Left colon (tissue), 2 donors: ENCODE measurements around the gene EPHA7. TPM values are rescaled to one million over a fixed set of nuclear protein-coding genes. Genes with fewer than 3 reads are reported as not detected.

Experiments
- ATAC-seq: fragments of 200-7000 bp; cut with Tn5 transposase; one replicate; pipeline ENCODE4 v1.9.1; 2020; ENCODE audit warnings: mild to moderate bottlenecking, moderate library complexity
- DNase-seq, 2 donors: peaks; one replicate each; pipeline ENCODE4 v3.0.0-alpha.2; 2020
- intact Hi-C, 2 donors: fragments of 100-400 bp; cut with DNase I in 1 of 2; cut with micrococcal nuclease in 1 of 2; formaldehyde crosslinking; loops; one replicate each; pipeline versions ENCODE4 v1.11.2 to v1.14.0; 2022; cut with DNase I, micrococcal nuclease
- total RNA-seq, 2 donors: library from RNA; stranded (reverse); fragmentation: NEBNext Ultra II Directional; extraction: Animal tissue kit (Norgen Biotek cat#: 25700); gene quantifications; one replicate each; pipeline ENCODE4 v1.2.1, GENCODE V29; 2021
- donor health status: DM: no; HTN: no; CAD: no.
- donor health status: DM: yes; HTN: yes; CAD: no.

The EPHA7 gene
- total RNA-seq, 2 donors from 2014 or later: 0.34 to 10.8 TPM

- intact Hi-C loops: no loop called here
- DNase-seq (no peak), ATAC-seq (no peak)
These were observed 77.3 kb downstream of the EPHA7 start for GRCh38 chr6:93341900-93342613.

DNA sequence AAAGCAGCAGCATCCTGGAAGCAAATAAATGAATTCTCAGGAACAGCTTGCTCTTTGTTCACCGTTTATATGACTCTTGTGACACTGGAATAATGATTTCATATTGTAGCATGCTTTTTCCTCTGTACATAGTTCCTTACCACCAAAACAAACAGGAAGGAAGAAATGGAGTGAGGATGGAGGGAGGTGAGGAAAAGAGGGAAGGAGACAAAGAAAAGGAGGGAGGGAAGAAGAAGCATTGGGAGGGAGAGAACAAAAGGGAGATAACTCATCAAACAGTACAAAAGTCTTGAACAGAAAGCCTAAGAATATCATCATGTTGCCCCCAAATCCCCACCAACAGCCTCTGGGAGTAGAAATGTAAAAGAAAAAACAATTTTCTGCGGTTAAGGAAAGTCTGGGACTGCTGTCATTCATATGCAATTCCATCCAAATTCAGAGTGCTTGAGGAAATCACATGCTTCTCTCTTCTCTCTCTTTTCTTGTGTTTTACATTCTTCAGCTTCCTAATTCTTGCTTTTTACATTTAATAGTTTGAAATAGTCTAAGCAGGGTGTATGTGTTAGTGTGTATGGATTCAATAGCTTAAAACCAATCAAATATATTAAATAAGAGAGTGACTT lies 81.5 kb downstream of the EPHA7 start:
- no peak for ATAC-seq
- intact Hi-C loops: no loop called here
- DNase-seq: no peak

GRCh38 chr6:93337014-93337413 lies 82.3 kb downstream of the EPHA7 start:
- intact Hi-C loops: no loop called here
- ATAC-seq: no peak
- DNase-seq: no peak

GRCh38 chr6:93329301-93330000 lies 89.9 kb downstream of the EPHA7 start:
- DNase-seq (no peak), ATAC-seq (no peak)
- intact Hi-C loops: no loop called here

DNA sequence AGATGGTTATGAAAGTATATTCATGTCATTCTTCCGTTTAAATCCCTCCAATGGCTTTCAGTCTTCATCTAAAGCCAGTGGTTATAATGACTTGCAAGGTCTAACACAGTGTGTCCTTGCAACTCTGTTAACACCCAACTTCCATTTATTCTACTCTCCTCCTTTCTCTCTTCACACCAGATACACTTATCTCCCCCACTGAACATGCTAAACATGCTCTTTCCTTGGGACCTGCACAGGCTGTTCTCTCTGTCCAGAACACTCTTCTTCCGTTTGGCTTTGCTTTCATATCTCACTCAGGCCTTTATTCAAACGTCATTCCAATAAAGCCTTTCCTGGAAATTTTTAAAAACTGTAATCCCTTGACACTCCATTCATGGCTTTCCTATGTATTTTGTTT lies 91.5 kb downstream of the EPHA7 start:
- intact Hi-C loops: no loop called here
- DNase-seq: no peak
- no peak for ATAC-seq

GRCh38 chr6:93325761-93326160 lies 93.6 kb downstream of the EPHA7 start:
- intact Hi-C loops: no loop called here
- no peak for ATAC-seq
- DNase-seq: no peak

- intact Hi-C loops: no loop called here
- ATAC-seq (no peak), DNase-seq (no peak)
These were observed 95.7 kb downstream of the EPHA7 start for GRCh38 chr6:93323630-93324029.

DNA sequence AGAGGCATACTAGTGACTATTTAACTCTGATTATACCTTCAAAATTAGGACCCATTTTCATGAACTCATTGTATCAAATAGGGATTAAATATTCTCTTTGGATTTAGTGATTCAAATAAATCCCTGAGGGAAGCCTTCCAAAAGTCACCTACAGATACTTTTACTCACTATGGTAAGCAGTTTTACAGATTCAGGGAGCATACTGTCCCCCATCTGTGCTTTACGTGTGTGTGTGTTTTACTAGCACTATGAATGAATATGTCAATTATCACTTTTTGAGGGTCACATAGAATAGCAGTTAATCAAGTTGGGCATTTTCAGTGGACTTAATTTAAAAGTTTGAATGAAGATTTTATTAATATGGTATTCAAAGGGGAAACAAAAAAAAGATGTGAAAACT lies 96.7 kb downstream of the EPHA7 start:
- DNase-seq (no peak), ATAC-seq (no peak)
- intact Hi-C loops: no loop called here

DNA sequence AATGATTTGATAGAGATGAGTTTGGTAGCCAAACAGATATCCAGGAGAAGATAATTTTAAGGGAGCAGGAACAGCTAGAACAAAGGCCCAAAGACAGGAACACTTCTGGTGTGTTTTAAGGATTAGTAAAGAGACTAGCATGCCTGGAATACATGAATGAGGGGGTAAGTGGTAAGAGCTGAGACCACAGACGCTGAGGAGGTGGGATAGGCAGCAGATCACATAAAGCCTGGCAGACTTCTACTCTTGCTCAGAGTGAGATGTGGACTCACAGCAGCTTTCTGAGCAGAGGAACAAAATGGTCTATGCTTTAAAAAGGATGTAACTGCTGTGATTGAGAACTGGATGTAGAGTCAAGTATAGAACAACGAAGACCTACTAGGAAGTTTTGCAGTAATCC lies 100.1 kb downstream of the EPHA7 start:
- intact Hi-C loops: no loop called here
- DNase-seq (no peak), ATAC-seq (no peak)

GRCh38 chr6:93318121-93318520 lies 101.2 kb downstream of the EPHA7 start:
- DNase-seq: no peak
- no peak for ATAC-seq
- intact Hi-C loops: no loop called here

DNA sequence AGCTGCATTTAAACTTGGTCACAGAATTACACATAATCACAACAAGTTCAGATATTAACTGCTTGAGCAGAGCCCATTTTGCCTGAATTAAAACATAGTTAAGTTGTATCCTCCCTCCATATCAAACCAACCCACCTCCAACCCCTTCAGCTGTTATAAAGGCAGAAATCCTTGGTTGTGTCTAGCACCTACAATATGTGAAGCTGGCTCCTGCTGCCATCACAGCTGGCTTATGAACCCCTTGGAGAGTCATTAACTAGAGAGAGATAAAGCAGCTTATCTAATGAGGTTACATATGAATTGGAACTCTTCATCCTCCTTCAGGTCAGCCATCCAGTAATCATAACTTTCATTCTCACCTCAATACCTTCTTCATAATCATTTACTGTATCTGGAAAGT lies 101.8 kb downstream of the EPHA7 start:
- DNase-seq (no peak), ATAC-seq (no peak)
- intact Hi-C loops: no loop called here

DNA sequence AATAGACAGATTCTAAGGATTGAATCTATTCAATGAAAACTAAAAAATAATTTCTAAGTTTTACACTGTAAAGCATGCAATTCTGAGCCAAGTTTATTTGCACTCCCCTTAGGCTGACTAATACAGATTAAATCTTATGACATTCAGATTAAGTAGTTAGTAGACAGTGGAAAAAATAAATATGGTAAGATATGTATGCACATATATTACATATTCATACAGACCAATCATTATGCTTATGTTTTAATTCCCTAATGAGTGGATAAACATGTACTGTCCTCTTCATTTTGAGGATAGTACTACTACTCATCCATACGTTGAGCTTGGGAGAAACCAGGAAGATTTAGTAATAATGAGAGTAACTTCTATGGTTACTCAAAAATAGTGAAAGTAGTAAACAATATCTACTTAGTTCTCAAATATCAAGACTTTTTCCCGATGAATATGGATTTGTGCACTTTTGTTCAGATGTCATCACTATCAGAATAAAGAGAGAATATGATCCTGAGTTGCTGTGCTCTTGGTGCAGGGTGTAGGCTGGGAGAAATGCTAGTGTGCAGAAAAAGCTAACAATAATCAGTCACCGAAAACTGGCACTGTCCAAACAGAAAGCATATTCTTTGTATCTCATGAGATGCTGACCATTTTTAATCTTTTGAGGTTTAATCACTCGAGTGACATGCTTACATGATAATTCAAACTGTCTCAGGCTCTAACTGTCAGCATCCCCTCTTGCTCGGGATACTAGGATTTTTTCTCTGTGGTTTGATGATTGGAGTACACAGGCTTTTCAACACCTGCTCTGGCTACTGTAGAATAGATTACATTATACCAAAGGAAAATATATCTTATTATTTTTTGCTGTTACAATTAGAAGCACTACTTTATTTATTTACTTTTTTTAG lies 111.6 kb downstream of the EPHA7 start:
- intact Hi-C loops: no loop called here
- DNase-seq: no peak
- ATAC-seq: no peak

GRCh38 chr6:93305088-93305487 lies 114.3 kb downstream of the EPHA7 start:
- DNase-seq (no peak), ATAC-seq (no peak)
- intact Hi-C loops: no loop called here

GRCh38 chr6:93304505-93304904 lies 114.9 kb downstream of the EPHA7 start:
- ATAC-seq (no peak), DNase-seq (no peak)
- intact Hi-C loops: no loop called here

GRCh38 chr6:93300661-93301060 lies 118.7 kb downstream of the EPHA7 start:
- no peak for ATAC-seq
- intact Hi-C loops: no loop called here
- no peak for DNase-seq

GRCh38 chr6:93299622-93300021 lies 119.7 kb downstream of the EPHA7 start:
- DNase-seq (no peak), ATAC-seq (no peak)
- intact Hi-C loops: no loop called here

- DNase-seq (no peak), ATAC-seq (no peak)
- intact Hi-C loops: no loop called here
These were observed 123.7 kb downstream of the EPHA7 start for GRCh38 chr6:93295631-93296030.

- ATAC-seq (no peak), DNase-seq (no peak)
- intact Hi-C loops: no loop called here
These were observed 124.5 kb downstream of the EPHA7 start for GRCh38 chr6:93294879-93295278.

GRCh38 chr6:93293872-93294271 lies 125.5 kb downstream of the EPHA7 start:
- intact Hi-C loops: no loop called here
- DNase-seq (no peak), ATAC-seq (no peak)
